Fibroblast of lung (primary cell): ENCODE results near the gene PCK2. TPM values are rescaled to one million over a fixed set of nuclear protein-coding genes. Genes with fewer than 3 reads are reported as not detected.

Experiments
- DNase-seq, 2 donors: peaks; one replicate each; pipeline versions ENCODE4 v3.0.0 to v3.0.0-alpha.2; 2010; ENCODE audit warnings: low read depth in 2 of 2
- H2AFZ ChIP-seq: 2 replicates; pipeline ENCODE4 v1.5.1; 2012; ENCODE audit warnings: low read length, control low read depth, inconsistent platforms
- H3K27ac ChIP-seq: 2 replicates; pipeline ENCODE4 v1.5.1; 2011; ENCODE audit warnings: low read length, control low read depth; ENCODE audit not compliant: insufficient read depth
- H3K27me3 ChIP-seq: 2 replicates; pipeline ENCODE4 v1.5.1; 2011; ENCODE audit warnings: mild to moderate bottlenecking, low read length; ENCODE audit not compliant: control insufficient read depth, insufficient read depth
- H3K36me3 ChIP-seq: 2 replicates; pipeline ENCODE4 v1.5.1; 2011; ENCODE audit warnings: low read length; ENCODE audit not compliant: control insufficient read depth, insufficient read depth
- H3K4me1 ChIP-seq: 2 replicates; pipeline ENCODE4 v1.5.1; 2011; ENCODE audit warnings: low read length; ENCODE audit not compliant: control insufficient read depth, insufficient read depth; ENCODE audit errors: extremely low read depth
- H3K4me2 ChIP-seq: 2 replicates; pipeline ENCODE4 v1.5.1; 2011; ENCODE audit warnings: low read length, control low read depth; ENCODE audit not compliant: insufficient read depth; ENCODE audit errors: extremely low read depth
- H3K4me3 ChIP-seq, 4 experiments: fragments of 200-600 bp in 1 of 4; sonication (generic) in 1 of 4; replicated peaks in 1 of 4; 2 replicates each; pipeline ENCODE4 v1.5.1; 2011 to 2016; ENCODE audit warnings: low read length in 4 of 4, low read depth in 3 of 4, mild to moderate bottlenecking in 3 of 4, control low read depth in 2 of 4, inconsistent platforms in 1 of 4, mixed read lengths in 1 of 4; ENCODE audit not compliant: insufficient read depth in 1 of 4; ENCODE audit errors: control extremely low read depth in 1 of 4
- H3K79me2 ChIP-seq: 2 replicates; pipeline ENCODE4 v1.5.1; 2012; ENCODE audit warnings: mild to moderate bottlenecking, low read length, inconsistent platforms; ENCODE audit not compliant: control insufficient read depth, insufficient read depth
- H3K9ac ChIP-seq: 2 replicates; pipeline ENCODE4 v1.5.1; 2011; ENCODE audit warnings: mild to moderate bottlenecking, low read length, control low read depth; ENCODE audit not compliant: insufficient read depth
- H3K9me3 ChIP-seq: 2 replicates; pipeline ENCODE4 v1.5.1; 2012; ENCODE audit warnings: low read depth, low read length; ENCODE audit not compliant: control insufficient read depth, insufficient read depth
- H4K20me1 ChIP-seq: 2 replicates; pipeline ENCODE4 v1.5.1; 2011; ENCODE audit warnings: low read length; ENCODE audit not compliant: control insufficient read depth, insufficient read depth; ENCODE audit errors: extremely low read depth
- CTCF ChIP-seq, 2 donors: IDR thresholded peaks in 1 of 2; conservative IDR thresholded peaks in 1 of 2; 1 replicate in 1 of 2; 2 replicates in 1 of 2; pipeline ENCODE4 v1.5.1; 2011 to 2012; ENCODE audit warnings: low read length in 2 of 2, control low read depth in 1 of 2, inconsistent platforms in 1 of 2, low read depth in 1 of 2, mild to moderate bottlenecking in 1 of 2
- EZH2 ChIP-seq: IDR thresholded peaks from 2 replicates; pipeline ENCODE4 v1.5.1; 2012; ENCODE audit warnings: low read length, control low read depth, mild to moderate bottlenecking; ENCODE audit errors: missing control alignments
- polyA plus RNA-seq, 2 donors: library from polyadenylated mRNA; depleted of rRNA in 1 of 2; stranded (reverse) in 1 of 2; unstranded in 1 of 2; fragments of >200 nt; gene quantifications; 2 replicates each; pipeline ENCODE4 v1.2.1, GENCODE V29; 2011 to 2012; ENCODE audit warnings: missing spikeins in 1 of 2
- total RNA-seq: library from RNA; depleted of rRNA; stranded (reverse); fragments of >200 nt; gene quantifications from 2 replicates; pipeline ENCODE4 v1.2.1, GENCODE V29; 2014

The PCK2 gene
- total and polyA plus RNA-seq, 2 donors (not counting 1 experiment from before 2014, with no cell fraction given) = 15.9 to 71.3 TPM

- Histone ChIP-seq H3K4me2 (no peak overlapping the region), H3K27ac (no peak overlapping the region), H3K9ac (no peak overlapping the region), H2AFZ (no peak overlapping the region), H3K4me3 (no peak overlapping the region), H3K36me3 (no peaks in the 10 kb centered on the region), H4K20me1 (no peaks in the 10 kb centered on the region), H3K9me3 (no peaks in the 10 kb centered on the region), H3K27me3 (no peaks in the 10 kb centered on the region), H3K79me2 (no peaks in the 10 kb centered on the region), H3K4me1 (no peaks in the 10 kb centered on the region)
- TF ChIP-seq EZH2 (no peak), CTCF (conservative IDR thresholded peaks at IDR 0.05 in 1 of 2, IDR thresholded peaks at IDR 0.05 in 1 of 2; ENCODE audit: low read depth in 1 of 2, low read length in 2 of 2) (no peak)
- no peak for DNase-seq
These were observed 35.1 kb upstream of the PCK2 start for GRCh38 chr14:24058951-24059475.

- no peak overlapping the region for H3K4me2 ChIP-seq
- H2AFZ ChIP-seq = no peak overlapping the region
- no peak overlapping the region for H3K4me3 ChIP-seq
- H4K20me1 ChIP-seq = no peaks in the 10 kb centered on the region
- H3K4me1 ChIP-seq = no peaks in the 10 kb centered on the region
- no peaks in the 10 kb centered on the region for H3K79me2 ChIP-seq
- H3K27me3 ChIP-seq = no peaks in the 10 kb centered on the region
- no peak overlapping the region for H3K27ac ChIP-seq
- no peaks in the 10 kb centered on the region for H3K36me3 ChIP-seq
- no peak for DNase-seq
- no peak for TF ChIP-seq EZH2
- TF ChIP-seq CTCF (conservative IDR thresholded peaks at IDR 0.05 in 1 of 2, IDR thresholded peaks at IDR 0.05 in 1 of 2; ENCODE audit: low read depth in 1 of 2, low read length in 2 of 2) = no peak
- no peaks in the 10 kb centered on the region for H3K9me3 ChIP-seq
- no peak overlapping the region for H3K9ac ChIP-seq
These were observed 34.2 kb upstream of the PCK2 start for GRCh38 chr14:24059841-24060388.

GRCh38 chr14:24060443-24060842, 33.7 kb upstream of the PCK2 start:
- no peak for DNase-seq
- Histone ChIP-seq H3K36me3 (no peaks in the 10 kb centered on the region), H3K4me2 (no peak overlapping the region), H3K27ac (no peak overlapping the region), H3K9ac (no peak overlapping the region), H3K4me1 (no peaks in the 10 kb centered on the region), H2AFZ (no peak overlapping the region), H3K27me3 (no peaks in the 10 kb centered on the region), H3K79me2 (no peaks in the 10 kb centered on the region), H4K20me1 (no peaks in the 10 kb centered on the region), H3K4me3 (no peak overlapping the region), H3K9me3 (no peaks in the 10 kb centered on the region)
- TF ChIP-seq EZH2 (no peak), CTCF (conservative IDR thresholded peaks at IDR 0.05 in 1 of 2, IDR thresholded peaks at IDR 0.05 in 1 of 2; ENCODE audit: low read depth in 1 of 2, low read length in 2 of 2) (no peak)
